GM12891 (cell line): ENCODE measurements around the gene IGFBP3.
A peak's percentile ranks its signal among the peaks of the same experiment; 100 is the strongest.

Experiments used
- DNase-seq: peaks from one replicate; pipeline ENCODE4 v3.0.0; 2011; ENCODE audit warnings: low spot score; ENCODE audit not compliant: insufficient read length
- FAIRE-seq: peaks from 2 replicates; lab custom pipeline; 2011; peaks lifted over from hg19 to GRCh38; lab: Jason Lieb, UNC
- PAX5 ChIP-seq: IDR thresholded peaks from 2 replicates; pipeline ENCODE4 v1.6.1; 2011; ENCODE audit warnings: low read length, moderate library complexity, mild to moderate bottlenecking; ENCODE audit not compliant: insufficient read depth, severe bottlenecking
- POLR2A ChIP-seq: IDR thresholded peaks from 2 replicates; pipeline ENCODE4 v1.6.1; 2011; ENCODE audit warnings: low read depth, low read length, control low read depth
- POLR2AphosphoS5 ChIP-seq: IDR thresholded peaks from 2 replicates; pipeline ENCODE4 v1.6.1; 2011; ENCODE audit warnings: low read depth, low read length, control low read depth
- POU2F2 ChIP-seq: IDR thresholded peaks from 2 replicates; pipeline ENCODE4 v1.6.1; 2011; ENCODE audit warnings: low read depth, mild to moderate bottlenecking, control low read depth, low read length, moderate library complexity
- SPI1 ChIP-seq: IDR thresholded peaks from 2 replicates; pipeline ENCODE4 v1.6.1; 2011; ENCODE audit warnings: low read depth, low read length, control low read depth
- TAF1 ChIP-seq: IDR thresholded peaks from 2 replicates; pipeline ENCODE4 v1.6.1; 2011; ENCODE audit warnings: low read depth, low read length, control low read depth

Gene IGFBP3

GRCh38 chr7:45873355-45873754 lies 47.7 kb downstream of the IGFBP3 start:
- no peak for FAIRE-seq
- no peak for TF ChIP-seq SPI1
- TF ChIP-seq PAX5 = no peak
- TF ChIP-seq TAF1 = no peak
- no peak for TF ChIP-seq POLR2A
- no peak for TF ChIP-seq POLR2AphosphoS5
- TF ChIP-seq POU2F2 = no peak
- no peak for DNase-seq

GRCh38 chr7:45873035-45873354 lies 48.1 kb downstream of the IGFBP3 start, which contains the start of gene CCDC201:
Gene CCDC201, minus strand, starts transcription at chr7:45873082. Its CDS starts 75 bp downstream, at chr7:45873007.
- no peak for DNase-seq
- TF ChIP-seq SPI1 (no peak), TAF1 (no peak), POLR2AphosphoS5 (no peak), PAX5 (no peak), POLR2A (no peak), POU2F2 (no peak)
- no peak for FAIRE-seq

DNA sequence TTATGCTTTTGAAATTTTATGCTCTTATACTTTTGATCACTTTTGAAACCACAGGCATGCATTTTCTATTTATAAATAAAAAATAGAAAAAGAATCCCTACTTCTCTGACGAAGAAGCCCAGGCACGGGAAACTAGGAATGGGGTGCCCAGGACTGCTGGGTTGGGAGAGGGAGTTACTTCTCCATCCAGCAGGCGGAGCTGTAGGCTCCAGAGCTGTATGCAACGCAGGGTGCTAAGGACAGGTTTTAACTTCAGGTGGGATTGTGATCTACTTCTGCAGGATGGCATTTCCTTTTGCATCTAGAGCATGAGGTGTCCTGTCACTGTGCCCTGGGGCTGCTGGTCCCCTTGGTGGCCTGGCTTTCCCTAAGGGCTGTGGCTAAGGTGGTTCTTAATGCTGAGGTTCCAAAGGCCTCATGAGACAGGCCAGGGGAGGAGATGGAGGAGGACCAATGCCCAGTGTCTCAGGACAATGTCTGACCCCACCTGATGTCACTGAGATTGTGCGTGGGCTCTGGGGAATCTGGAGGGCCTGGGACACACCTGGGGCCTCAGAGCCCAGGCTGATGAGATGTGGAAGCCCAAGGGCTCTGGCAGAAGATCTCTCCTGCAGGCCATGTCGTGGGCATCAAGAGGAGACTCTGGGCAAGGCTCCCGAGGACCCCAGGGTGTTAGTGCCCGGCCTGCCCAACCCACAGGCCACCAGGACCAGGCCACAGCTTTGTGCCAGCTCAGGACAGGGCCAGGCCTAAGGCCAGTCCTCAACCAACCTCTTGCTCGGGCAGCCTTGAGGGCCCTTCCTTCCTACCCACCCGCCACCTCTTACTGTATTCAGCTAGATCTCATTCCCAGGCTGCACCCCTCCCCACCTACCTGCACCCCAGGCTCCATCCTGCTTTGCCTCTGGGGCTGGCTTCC lies 48.7 kb downstream of the IGFBP3 start:
- DNase-seq (no peak), FAIRE-seq (peak; percentile 13)
- TF ChIP-seq PAX5 (no peak), TAF1 (no peak), POLR2AphosphoS5 (no peak), SPI1 (no peak), POLR2A (no peak), POU2F2 (no peak)

DNA sequence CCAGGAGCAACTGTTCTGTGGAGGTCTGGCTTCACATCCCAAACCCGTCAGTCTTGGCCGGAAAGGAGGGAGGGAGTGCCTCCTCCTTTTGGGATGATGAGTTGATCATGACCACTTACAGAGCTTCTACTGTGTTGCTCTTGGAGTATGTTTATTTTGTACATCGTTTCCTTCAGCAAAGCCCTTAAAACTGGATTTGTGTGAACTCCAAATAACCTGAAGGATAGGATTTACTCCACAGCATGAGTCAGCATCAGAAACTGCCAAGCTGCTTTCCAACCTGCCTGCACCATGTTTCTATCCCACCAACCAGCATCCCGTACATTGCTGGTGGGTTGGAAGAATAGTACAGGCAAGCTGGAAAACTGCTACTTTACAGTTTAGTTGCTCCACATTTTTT lies 51.6 kb downstream of the IGFBP3 start:
- TF ChIP-seq TAF1 (no peak), POLR2A (no peak), POU2F2 (no peak), SPI1 (no peak), POLR2AphosphoS5 (no peak), PAX5 (no peak)
- DNase-seq (no peak), FAIRE-seq (no peak)

- DNase-seq = no peak
- FAIRE-seq = no peak
- TF ChIP-seq TAF1 = no peak
- TF ChIP-seq SPI1 = no peak
- TF ChIP-seq POLR2A = no peak
- no peak for TF ChIP-seq POU2F2
- no peak for TF ChIP-seq PAX5
- no peak for TF ChIP-seq POLR2AphosphoS5
Observed at GRCh38 chr7:45867471-45867870, 53.6 kb downstream of the IGFBP3 start.

GRCh38 chr7:45865594-45866410 lies 55.3 kb downstream of the IGFBP3 start:
- no peak for TF ChIP-seq PAX5
- no peak for TF ChIP-seq SPI1
- TF ChIP-seq POLR2AphosphoS5 = no peak
- TF ChIP-seq POLR2A = no peak
- no peak for TF ChIP-seq POU2F2
- TF ChIP-seq TAF1 = no peak
- DNase-seq = no peak
- no peak for FAIRE-seq

GRCh38 chr7:45863715-45864114 lies 57.4 kb downstream of the IGFBP3 start:
- DNase-seq (no peak), FAIRE-seq (no peak)
- no peak for TF ChIP-seq POLR2AphosphoS5
- TF ChIP-seq TAF1 = no peak
- no peak for TF ChIP-seq PAX5
- TF ChIP-seq POU2F2 = no peak
- TF ChIP-seq POLR2A = no peak
- TF ChIP-seq SPI1 = no peak
